BJ (cell line): Measurements from ENCODE around the gene RPS16. TPM values are rescaled to one million over a fixed set of nuclear protein-coding genes. Genes with fewer than 3 reads are reported as not detected.
A peak's percentile ranks its signal among the peaks of the same experiment; 100 is the strongest.

ENCODE experiments used
- CTCF ChIA-PET: fragments of 350-600 bp; formaldehyde crosslinking; extraction: SDS; loops from one replicate; lab custom pipeline; 2021; ENCODE audit warnings: antibody characterized with exemption, inconsistent platforms; lab: Yijun Ruan, JAX
- POLR2A ChIA-PET: fragments of 300-600 bp; sonication (Branson Sonifier 250); formaldehyde crosslinking; extraction: SDS; loops from one replicate; lab custom pipeline; 2021; ENCODE audit warnings: antibody characterized with exemption; lab: Charles Lee
- DNase-seq: peaks from one replicate; pipeline ENCODE4 v3.0.0-alpha.2; 2011; ENCODE audit warnings: low read depth
- H3K27me3 ChIP-seq: 2 replicates; pipeline ENCODE4 v1.6.0; 2011; ENCODE audit warnings: low read length; ENCODE audit not compliant: control insufficient read depth, insufficient read depth
- H3K36me3 ChIP-seq: 2 replicates; pipeline ENCODE4 v1.5.1; 2011; ENCODE audit warnings: low read length; ENCODE audit not compliant: control insufficient read depth, insufficient read depth
- H3K4me3 ChIP-seq: 2 replicates; pipeline ENCODE4 v1.5.1; 2011; ENCODE audit warnings: low read depth, mild to moderate bottlenecking, control low read depth, low read length
- CTCF ChIP-seq: IDR thresholded peaks from 2 replicates; pipeline ENCODE4 v1.5.1; 2011; ENCODE audit warnings: low read depth, mild to moderate bottlenecking, control low read depth, inconsistent platforms, low read length, moderate library complexity; ENCODE audit not compliant: insufficient read depth
- polyA plus RNA-seq: library from polyadenylated mRNA; depleted of rRNA; stranded (reverse); fragments of >200 nt; gene quantifications from 2 replicates; pipeline ENCODE4 v1.2.3, GENCODE V29; 2011

Gene RPS16
- polyA plus RNA-seq, 1 experiment: 2,896 TPM

- H3K36me3 ChIP-seq: peaks cover 8% of the 10 kb centered on the region
- H3K4me3 ChIP-seq: no peak overlapping the region
- TF ChIP-seq CTCF: no peak
- no peak for DNase-seq
- CTCF ChIA-PET: interaction anchor here (1.3 to 2.0 kb wide), 2 partner anchors 25 kb away, joined by 5 to 9 read pairs; no protein-coding TSS in a partner anchor
- H3K27me3 ChIP-seq: no peaks in the 10 kb centered on the region
- POLR2A ChIA-PET: interaction anchor here (0.7 kb wide), 1 partner anchor 15 kb away, joined by 7 read pairs; no protein-coding TSS in a partner anchor
Measured at GRCh38 chr19:39449116-39449797, 13.5 kb upstream of the RPS16 start.

DNA sequence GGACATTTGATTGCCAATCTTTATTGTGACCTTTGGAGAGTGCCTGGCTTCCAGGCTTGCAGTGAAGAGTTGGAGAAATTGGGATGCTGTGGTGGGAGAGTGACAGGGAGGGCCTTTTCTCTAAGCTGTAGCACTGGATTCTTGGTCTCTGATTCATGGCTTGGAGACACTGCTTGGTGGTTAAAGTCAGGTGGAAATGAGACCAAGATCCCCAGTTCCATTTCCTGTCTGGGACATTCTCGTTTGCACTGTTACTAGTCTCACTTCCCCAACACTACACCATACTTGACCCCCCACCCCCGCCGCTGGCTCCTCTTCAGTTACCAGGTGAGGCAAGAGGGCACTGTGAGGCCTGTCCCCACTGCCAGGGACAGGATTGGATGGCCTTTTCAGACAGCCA lies 12.5 kb upstream of the RPS16 start:
- TF ChIP-seq CTCF: no peak
- POLR2A ChIA-PET: interaction anchor here (0.7 to 1.9 kb wide), 2 partner anchors 12 to 24 kb away, joined by 3 to 13 read pairs; partner anchors contain the start of gene RPS16
- Histone ChIP-seq H3K27me3 (no peaks in the 10 kb centered on the region), H3K36me3 (peaks cover 6% of the 10 kb centered on the region), H3K4me3 (no peak overlapping the region)
- CTCF ChIA-PET: interaction anchor here (0.7 to 1.3 kb wide), 4 partner anchors 10 to 44 kb away, joined by 3 to 5 read pairs (median 3); no protein-coding TSS in a partner anchor
- no peak for DNase-seq

- TF ChIP-seq CTCF: no peak
- ChIA-PET CTCF (interaction anchor here (1.0 to 2.3 kb wide), 4 partner anchors 28 to 86 kb away, joined by 3 to 11 read pairs (median 4); partner anchors contain the start of gene EID2B), POLR2A (interaction anchor here (1.5 to 1.9 kb wide), 2 partner anchors 11 kb away, joined by 8 to 13 read pairs; partner anchors contain the start of gene RPS16)
- no peak for DNase-seq
- no peaks in the 10 kb centered on the region for H3K27me3 ChIP-seq
- peak overlapping the region; percentile 90 for H3K4me3 ChIP-seq
- H3K36me3 ChIP-seq: peaks cover 1% of the 10 kb centered on the region; the same call in 1 of the 2 replicates
Measured at GRCh38 chr19:39446365-39447084, 10.8 kb upstream of the RPS16 start.

- CTCF ChIA-PET: interaction anchor here (0.7 to 2.3 kb wide), 6 partner anchors 9 to 87 kb away, joined by 3 to 11 read pairs (median 4); partner anchors contain the start of gene EID2B
- Histone ChIP-seq H3K27me3 (no peaks in the 10 kb centered on the region), H3K36me3 (peaks cover 1% of the 10 kb centered on the region; the same call in 1 of the 2 replicates), H3K4me3 (peak within 1 kb of the TSS; percentile 90)
- DNase-seq: peak; percentile 83
- no peak for TF ChIP-seq CTCF
- POLR2A ChIA-PET: interaction anchor here (1.5 kb wide), 1 partner anchor 10 kb away, joined by 8 read pairs; the partner anchor contains the start of gene RPS16
Measured at GRCh38 chr19:39445196-39446111, 9.7 kb upstream of the RPS16 start, which contains the start of gene SUPT5H. Gene SUPT5H, plus strand, starts transcription at chr19:39445582. Its CDS starts 309 bp downstream, at chr19:39445891.
